Epithelial cell of esophagus (primary cell): ENCODE data around the gene SERPINB11.

Experiments
- DNase-seq: peaks from one replicate; pipeline ENCODE4 v3.0.0; 2010; ENCODE audit warnings: low read depth
- H3K4me3 ChIP-seq: 2 replicates; pipeline ENCODE4 v1.5.1; 2011; ENCODE audit warnings: mild to moderate bottlenecking, low read length, control low read depth
- TF ChIP-seq, protein P1 (sequence below): IDR thresholded peaks from 2 replicates; pipeline ENCODE4 v1.5.1; 2011; ENCODE audit warnings: low read depth, mild to moderate bottlenecking, low read length, control low read depth, inconsistent platforms; ENCODE audit not compliant: insufficient read depth; ENCODE audit errors: missing control alignments

SERPINB11 gene

DNA sequence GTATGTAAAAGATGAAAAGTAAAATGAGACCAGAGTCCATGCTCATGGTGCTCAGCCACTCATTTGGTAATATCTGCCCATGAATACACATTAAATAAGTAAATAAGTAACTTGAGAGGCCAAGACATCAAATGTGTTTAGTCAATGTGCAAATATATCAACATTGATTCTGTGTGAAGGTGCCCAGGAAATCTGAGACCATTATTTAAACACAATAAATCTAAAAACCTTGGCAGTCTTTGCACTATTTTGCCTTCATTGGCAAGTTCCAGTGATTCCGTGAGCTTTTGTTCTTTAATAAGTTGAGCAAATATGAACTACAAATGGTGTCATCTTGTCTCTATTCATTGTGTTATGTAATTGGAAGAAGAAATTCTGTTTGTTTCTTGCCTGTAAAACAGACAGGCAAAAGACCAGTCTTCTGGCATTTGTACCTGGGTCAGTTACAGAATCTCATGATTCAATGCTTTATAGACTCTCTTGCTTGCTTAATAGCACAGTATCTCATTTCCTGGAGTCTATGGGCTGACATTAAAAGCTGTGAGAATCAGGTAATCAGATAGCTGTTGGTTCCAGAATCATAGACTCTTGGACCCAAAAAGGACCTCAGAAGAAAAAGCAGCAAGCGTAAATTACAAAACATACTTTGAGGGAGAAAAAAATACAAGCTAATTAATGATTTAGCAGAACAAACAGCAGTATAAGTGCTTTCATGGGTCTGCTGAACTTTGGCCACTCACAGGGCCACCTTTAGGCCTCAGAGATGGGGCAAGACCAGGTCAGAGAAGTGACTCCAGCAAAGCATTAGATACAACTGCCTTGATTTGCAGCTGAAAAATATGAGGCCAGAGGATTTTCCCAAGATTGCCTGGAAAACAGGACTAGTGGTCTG, 21.1 kb upstream of the SERPINB11 start:
- TF ChIP-seq, protein P1, sequence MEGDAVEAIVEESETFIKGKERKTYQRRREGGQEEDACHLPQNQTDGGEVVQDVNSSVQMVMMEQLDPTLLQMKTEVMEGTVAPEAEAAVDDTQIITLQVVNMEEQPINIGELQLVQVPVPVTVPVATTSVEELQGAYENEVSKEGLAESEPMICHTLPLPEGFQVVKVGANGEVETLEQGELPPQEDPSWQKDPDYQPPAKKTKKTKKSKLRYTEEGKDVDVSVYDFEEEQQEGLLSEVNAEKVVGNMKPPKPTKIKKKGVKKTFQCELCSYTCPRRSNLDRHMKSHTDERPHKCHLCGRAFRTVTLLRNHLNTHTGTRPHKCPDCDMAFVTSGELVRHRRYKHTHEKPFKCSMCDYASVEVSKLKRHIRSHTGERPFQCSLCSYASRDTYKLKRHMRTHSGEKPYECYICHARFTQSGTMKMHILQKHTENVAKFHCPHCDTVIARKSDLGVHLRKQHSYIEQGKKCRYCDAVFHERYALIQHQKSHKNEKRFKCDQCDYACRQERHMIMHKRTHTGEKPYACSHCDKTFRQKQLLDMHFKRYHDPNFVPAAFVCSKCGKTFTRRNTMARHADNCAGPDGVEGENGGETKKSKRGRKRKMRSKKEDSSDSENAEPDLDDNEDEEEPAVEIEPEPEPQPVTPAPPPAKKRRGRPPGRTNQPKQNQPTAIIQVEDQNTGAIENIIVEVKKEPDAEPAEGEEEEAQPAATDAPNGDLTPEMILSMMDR, result no peak
- no peak overlapping the region for H3K4me3 ChIP-seq

DNA sequence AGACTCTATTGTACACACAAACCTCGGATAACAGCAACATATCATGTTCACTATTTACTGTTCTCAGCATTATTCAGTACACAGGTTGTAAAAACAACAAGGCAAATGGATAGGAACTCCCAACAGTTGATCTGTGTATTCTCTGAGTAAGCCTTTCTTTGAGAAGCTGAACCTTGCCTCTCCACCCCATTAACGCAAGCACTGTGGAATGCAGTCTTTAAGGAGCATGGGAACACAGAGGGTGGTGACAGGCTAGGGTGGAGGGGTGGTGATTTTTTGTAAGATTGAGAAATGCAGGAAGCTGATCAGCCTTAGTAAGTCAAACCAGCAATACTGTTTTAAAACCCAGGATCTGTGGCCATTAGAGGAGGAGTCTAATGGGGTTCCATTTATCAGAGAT, 19.6 kb upstream of the SERPINB11 start:
- TF ChIP-seq, protein P1, result no peak
- peak; percentile 99 for DNase-seq
- no peak overlapping the region for H3K4me3 ChIP-seq

More for the DNA sequence above, 21.1 kb upstream of the SERPINB11 start:
- DNase-seq, result peak; percentile 56

DNA sequence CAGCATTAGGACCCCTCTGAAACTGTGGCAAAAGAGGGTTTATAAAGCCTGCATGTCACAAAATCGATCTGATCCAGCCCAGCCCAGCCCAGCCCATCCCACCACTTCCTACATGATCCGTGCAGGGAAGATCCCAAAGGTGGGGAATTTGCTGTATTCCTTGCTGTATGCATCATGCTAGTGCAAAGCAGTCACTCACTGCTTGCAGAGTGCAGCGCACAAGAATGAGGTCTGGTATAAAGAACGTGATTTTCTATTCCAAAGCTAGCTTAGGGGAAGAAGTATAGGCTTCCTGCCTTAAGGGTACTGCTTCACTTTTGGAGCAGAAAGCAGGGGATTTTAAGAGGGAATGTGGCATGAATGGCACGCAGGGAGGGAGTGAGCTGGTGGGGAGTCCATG, 18.9 kb upstream of the SERPINB11 start:
- DNase-seq, result peak; percentile 26
- H3K4me3 ChIP-seq, result no peak overlapping the region
- TF ChIP-seq, protein P1, result no peak

DNA sequence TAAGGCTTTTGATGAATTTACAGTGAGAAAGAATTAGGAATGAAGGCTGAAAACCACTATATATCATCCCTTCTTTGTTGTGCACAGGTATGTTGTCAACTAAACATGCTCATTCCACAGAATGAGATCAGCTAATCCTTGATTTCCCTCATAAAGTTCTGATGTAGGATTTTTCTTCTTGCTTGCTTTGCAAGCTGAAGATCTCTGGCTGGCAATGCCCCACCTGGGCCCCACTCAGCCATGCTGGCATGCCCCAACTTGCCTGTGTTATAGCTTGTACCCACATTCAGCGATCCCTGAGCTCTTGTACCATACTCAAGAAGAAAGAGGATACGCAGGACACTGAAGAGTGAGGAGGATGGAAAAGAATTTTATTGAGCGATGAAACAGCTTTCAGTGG, 18.0 kb upstream of the SERPINB11 start:
- DNase-seq, result peak; percentile 76
- TF ChIP-seq, protein P1, result no peak
- no peak overlapping the region for H3K4me3 ChIP-seq

DNA sequence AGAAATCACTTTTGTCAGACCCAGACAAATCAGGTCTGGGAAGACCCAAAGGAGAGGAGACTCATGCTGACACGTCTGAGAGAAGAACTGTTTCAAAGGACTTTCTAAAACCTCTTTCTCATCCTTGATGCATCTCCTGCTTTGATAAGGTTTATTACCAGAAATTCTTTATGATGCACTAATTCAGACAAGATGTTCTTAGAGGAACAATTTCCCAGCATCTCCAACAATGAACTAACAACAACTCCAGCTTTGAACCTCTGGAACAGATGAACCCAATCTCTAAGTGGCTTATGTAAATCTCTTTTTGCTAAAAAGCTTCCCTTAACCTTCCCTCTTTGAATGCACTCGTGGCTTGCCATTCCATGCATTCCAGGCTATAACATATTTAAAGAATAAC, 15.9 kb upstream of the SERPINB11 start:
- DNase-seq, result no peak
- no peak overlapping the region for H3K4me3 ChIP-seq
- TF ChIP-seq, protein P1, result no peak

DNA sequence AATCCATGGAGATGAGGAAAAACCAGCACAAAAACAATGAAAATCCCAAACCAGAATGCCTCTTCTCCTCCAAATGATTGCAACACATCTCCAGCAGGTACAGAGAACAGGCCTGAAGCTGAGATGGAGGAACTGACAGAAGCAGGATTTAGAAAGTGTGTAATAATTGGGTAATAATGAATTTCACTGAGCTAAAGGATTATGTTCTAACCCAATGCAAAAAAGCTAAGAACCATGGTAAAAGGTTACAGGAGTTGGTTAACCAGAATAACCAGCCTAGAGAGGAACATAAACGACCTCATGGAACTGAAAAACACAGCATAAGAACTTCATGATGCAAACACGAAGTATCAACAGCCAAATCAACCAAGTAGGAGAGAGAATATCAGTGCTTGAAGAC, 13.7 kb upstream of the SERPINB11 start:
- DNase-seq, result peak; percentile 55
- TF ChIP-seq, protein P1, result no peak
- no peak overlapping the region for H3K4me3 ChIP-seq
